Pancreas (tissue), 10 donors: Measurements from ENCODE around the gene EZR. TPM values are rescaled to one million over a fixed set of nuclear protein-coding genes. Genes with fewer than 3 reads are reported as not detected.

Experiments
- ATAC-seq, 4 donors: fragments of 200-7000 bp; cut with Tn5 transposase; one replicate each; pipeline versions ENCODE4 v1.8.0 to v1.9.1; 2020; ENCODE audit warnings: mild to moderate bottlenecking in 4 of 4, moderate library complexity in 4 of 4
- DNase-seq, 6 donors: peaks; one replicate each; pipeline ENCODE4 v3.0.0-alpha.2; 2020
- FAIRE-seq: peaks from 2 replicates; lab custom pipeline; 2012; peaks lifted over from hg19 to GRCh38; lab: Jason Lieb, UNC
- H3K27ac ChIP-seq, 4 donors: fragments of 200-600 bp; sonication (generic); 1 replicate in 3 of 4; 2 replicates in 1 of 4; pipeline versions ENCODE4 v1.5.0 to v1.8.0; 2020
- H3K27me3 ChIP-seq, 4 donors: fragments of 200-600 bp; one replicate each; pipeline ENCODE4 v1.8.0; 2021
- H3K36me3 ChIP-seq, 3 donors: fragments of 200-600 bp; sonication (generic) in 1 of 3; one replicate each; pipeline versions ENCODE4 v1.5.0 to v1.8.0; 2020 to 2021
- H3K4me1 ChIP-seq, 3 donors: fragments of 200-600 bp; one replicate each; pipeline ENCODE4 v1.8.0; 2021
- H3K4me3 ChIP-seq, 4 donors: fragments of 200-600 bp; sonication (generic) in 2 of 4; one replicate each; pipeline versions ENCODE4 v1.5.0 to v1.8.0; 2020 to 2021
- H3K9me3 ChIP-seq, 4 donors: fragments of 200-600 bp; one replicate each; pipeline ENCODE4 v1.8.0; 2021
- WGBS, 2 donors: extraction: QIAGEN DNeasy Blood & Tissue Kit; methylation state at CpG; one replicate each; pipeline ENCODE4 v1.1.7; 2013; 5-methylcytosine and 5-hydroxymethylcytosine counted together
- intact Hi-C, 3 donors: fragments of 100-400 bp; cut with DNase I; formaldehyde crosslinking; loops; one replicate each; pipeline versions ENCODE4 v1.11.1 to v1.14.2; 2022
- polyA plus RNA-seq, 2 donors: library from polyadenylated mRNA; stranded (reverse); fragments of 200-250 nt; gene quantifications; one replicate each; pipeline ENCODE4 v1.2.3, GENCODE V29; 2013
- total RNA-seq, 6 donors: library from RNA; stranded (reverse); fragmentation: NEBNext Ultra II Directional in 4 of 6; extraction: Animal tissue kit (Norgen Biotek cat#: 25700) in 4 of 6; gene quantifications; one replicate each; pipeline versions ENCODE4 v1.2.1 to v1.2.4, GENCODE V29; 2021 to 2023
- TF ChIP-seq, protein P1 (sequence below), 4 donors: fragments of 200-600 bp; sonication (generic) in 3 of 4; IDR thresholded peaks; one replicate each; pipeline versions ENCODE4 v1.5.0 to v1.8.0; 2021; ENCODE audit warnings: antibody characterized with exemption in 4 of 4
- donor health status: healthy with polysubstance abuse.
- donor health status: DM: no; HTN: no; CAD: no; lungs with moderate emphysema.
- donor health status: DM: no; HTN: no; CAD: no.
- donor health status: control.
- donor health status: control.
- donor health status: Bipolar disorder and iron deficiency.
- donor health status: DM: yes; HTN: yes; CAD: no.
- donor health status: DM: no; HTN: no; CAD: no.
- donor health status: DM: no; HTN: no; CAD: no.
- donor health status: DM: yes; HTN: yes; CAD: no.

The EZR gene
- total and polyA plus RNA-seq, 8 donors = 68.1 to 109 (median 89.7) TPM

DNA sequence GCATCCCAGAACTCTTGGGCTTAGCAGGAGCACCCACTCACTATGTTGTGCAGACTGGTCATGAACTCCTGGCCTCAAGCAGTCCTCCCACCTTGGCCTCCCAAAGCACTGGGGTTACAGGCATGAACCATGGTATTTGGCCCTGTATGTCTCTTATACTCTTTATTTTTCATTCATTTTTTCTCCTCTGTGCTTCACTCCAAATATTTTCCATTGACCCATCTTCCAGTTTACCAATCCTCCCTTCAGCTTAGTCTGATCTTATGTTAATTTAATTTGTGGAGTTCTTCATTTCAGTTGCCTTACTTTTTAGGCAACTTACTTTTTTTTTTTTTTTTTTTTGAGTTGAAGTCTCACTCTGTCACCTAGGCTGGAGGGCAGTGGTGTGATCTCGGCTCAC is 79.5 kb downstream of the EZR start:
- no peak for ATAC-seq
- intact Hi-C loops = no loop called here
- no peak for DNase-seq
- Histone ChIP-seq H3K27me3 (no peaks in the 10 kb centered on the region), H3K36me3 (no peaks in the 10 kb centered on the region), H3K4me1 (no peaks in the 10 kb centered on the region), H3K27ac (no peak overlapping the region), H3K4me3 (no peak overlapping the region), H3K9me3 (no peaks in the 10 kb centered on the region)
- TF ChIP-seq, protein P1, sequence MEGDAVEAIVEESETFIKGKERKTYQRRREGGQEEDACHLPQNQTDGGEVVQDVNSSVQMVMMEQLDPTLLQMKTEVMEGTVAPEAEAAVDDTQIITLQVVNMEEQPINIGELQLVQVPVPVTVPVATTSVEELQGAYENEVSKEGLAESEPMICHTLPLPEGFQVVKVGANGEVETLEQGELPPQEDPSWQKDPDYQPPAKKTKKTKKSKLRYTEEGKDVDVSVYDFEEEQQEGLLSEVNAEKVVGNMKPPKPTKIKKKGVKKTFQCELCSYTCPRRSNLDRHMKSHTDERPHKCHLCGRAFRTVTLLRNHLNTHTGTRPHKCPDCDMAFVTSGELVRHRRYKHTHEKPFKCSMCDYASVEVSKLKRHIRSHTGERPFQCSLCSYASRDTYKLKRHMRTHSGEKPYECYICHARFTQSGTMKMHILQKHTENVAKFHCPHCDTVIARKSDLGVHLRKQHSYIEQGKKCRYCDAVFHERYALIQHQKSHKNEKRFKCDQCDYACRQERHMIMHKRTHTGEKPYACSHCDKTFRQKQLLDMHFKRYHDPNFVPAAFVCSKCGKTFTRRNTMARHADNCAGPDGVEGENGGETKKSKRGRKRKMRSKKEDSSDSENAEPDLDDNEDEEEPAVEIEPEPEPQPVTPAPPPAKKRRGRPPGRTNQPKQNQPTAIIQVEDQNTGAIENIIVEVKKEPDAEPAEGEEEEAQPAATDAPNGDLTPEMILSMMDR (IDR thresholded peaks at IDR 0.05) = no peak
- no peak for FAIRE-seq
- WGBS, 2 donors = 97 to 100% methylated on average over 1 of the region's 1 CpG

DNA sequence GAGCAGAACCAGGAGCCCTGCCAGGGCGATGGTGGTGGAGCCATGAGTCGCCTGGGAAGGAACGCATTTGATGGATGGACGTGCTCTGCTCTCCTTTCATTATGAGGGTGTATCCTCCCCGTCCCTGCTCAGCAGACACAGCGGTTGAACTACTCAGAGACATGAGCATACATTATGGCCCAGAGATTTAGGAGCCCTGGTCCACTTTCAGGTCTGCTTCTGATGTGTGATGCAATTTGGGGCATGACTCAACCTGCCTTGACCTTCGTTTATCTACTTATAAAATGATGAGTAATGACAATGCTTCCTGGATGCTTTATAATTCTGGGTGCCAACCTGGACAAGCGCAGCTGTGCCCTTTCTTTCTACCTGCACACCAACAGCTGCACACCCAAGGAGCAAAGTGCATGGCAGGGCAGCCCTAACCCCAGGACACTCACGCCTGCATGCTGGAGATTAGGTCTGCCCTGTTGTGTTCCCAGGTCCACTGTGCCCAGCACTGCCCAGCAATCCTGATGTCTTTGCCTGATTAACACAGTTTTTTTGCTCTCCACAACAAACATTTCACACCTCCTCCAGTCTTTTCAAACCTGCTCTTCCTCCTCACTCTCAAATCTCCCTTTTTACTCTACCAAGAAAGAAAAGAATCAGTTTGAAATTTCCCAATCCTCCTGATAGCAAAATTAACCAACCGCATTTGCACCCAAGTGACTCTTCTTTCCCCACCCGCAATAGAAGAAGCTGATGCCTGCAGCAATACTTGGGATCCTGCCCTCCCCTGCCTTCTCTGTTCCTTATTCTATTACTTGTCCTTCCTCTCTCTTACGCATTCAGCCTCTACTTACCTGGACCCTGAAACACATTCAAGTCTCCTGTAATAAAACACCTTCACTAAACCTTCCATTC is 81.2 kb downstream of the EZR start:
- Histone ChIP-seq H3K4me3 (no peak overlapping the region), H3K9me3 (no peaks in the 10 kb centered on the region), H3K4me1 (no peaks in the 10 kb centered on the region), H3K36me3 (no peaks in the 10 kb centered on the region), H3K27me3 (no peaks in the 10 kb centered on the region), H3K27ac (no peak overlapping the region)
- intact Hi-C loops = no loop called here
- TF ChIP-seq, protein P1 (IDR thresholded peaks at IDR 0.05) = no peak
- no peak for FAIRE-seq
- WGBS, 2 donors = 83 to 88% methylated on average over 12 of the region's 12 CpGs
- peak in 1 of 4 donors; percentile 57 for ATAC-seq
- no peak for DNase-seq

DNA sequence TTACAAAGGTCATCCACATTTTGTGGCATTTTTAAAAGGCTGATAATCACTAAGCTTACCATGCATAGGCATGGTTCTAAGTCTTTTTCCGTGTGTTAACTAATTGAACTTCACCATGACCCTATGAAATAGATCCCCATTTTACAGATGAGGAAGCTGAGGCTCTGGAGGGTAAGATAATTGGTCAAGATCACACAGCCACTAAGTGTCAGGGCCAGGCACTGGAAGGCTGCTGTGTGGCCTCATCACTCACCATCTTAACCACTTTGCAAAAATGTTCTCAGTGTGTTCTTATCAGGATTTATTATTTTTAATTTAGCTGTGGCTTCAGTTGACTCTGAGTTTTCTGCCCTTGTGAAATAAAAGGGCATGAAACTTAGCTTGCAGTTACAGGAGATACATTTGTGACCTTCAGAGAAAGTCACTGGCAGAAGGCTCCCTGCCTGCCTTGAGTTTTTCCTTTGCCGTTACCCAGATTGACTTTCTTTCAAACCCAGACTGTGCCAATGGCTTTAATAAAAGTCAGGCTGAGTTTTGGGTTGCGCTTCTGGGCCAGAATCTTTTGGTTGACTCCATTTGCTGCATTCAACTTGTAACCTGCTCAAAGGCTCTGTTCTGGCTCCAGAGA is 82.0 kb downstream of the EZR start:
- Histone ChIP-seq H3K4me3 (no peak overlapping the region), H3K36me3 (no peaks in the 10 kb centered on the region), H3K9me3 (no peaks in the 10 kb centered on the region), H3K4me1 (no peaks in the 10 kb centered on the region), H3K27ac (no peak overlapping the region), H3K27me3 (no peaks in the 10 kb centered on the region)
- intact Hi-C loops = no loop called here
- DNase-seq = no peak
- no peak for FAIRE-seq
- TF ChIP-seq, protein P1 (IDR thresholded peaks at IDR 0.05) = no peak
- ATAC-seq = no peak
- 93 to 99% methylated on average over 3 of the region's 3 CpGs for WGBS, 2 donors

- DNase-seq = no peak
- Histone ChIP-seq H3K4me3 (no peak overlapping the region), H3K9me3 (no peaks in the 10 kb centered on the region), H3K4me1 (no peaks in the 10 kb centered on the region), H3K27ac (no peak overlapping the region), H3K36me3 (no peaks in the 10 kb centered on the region), H3K27me3 (no peaks in the 10 kb centered on the region)
- WGBS, 2 donors = 56 to 57% methylated on average over 3 of the region's 3 CpGs
- peak in 3 of 4 donors; percentile 21 to 60 (median 32) for ATAC-seq
- intact Hi-C loops = no loop called here
- FAIRE-seq = no peak
- TF ChIP-seq, protein P1 (IDR thresholded peaks at IDR 0.05) = no peak
These were observed 84.2 kb downstream of the EZR start for GRCh38 chr6:158735009-158735408.

DNA sequence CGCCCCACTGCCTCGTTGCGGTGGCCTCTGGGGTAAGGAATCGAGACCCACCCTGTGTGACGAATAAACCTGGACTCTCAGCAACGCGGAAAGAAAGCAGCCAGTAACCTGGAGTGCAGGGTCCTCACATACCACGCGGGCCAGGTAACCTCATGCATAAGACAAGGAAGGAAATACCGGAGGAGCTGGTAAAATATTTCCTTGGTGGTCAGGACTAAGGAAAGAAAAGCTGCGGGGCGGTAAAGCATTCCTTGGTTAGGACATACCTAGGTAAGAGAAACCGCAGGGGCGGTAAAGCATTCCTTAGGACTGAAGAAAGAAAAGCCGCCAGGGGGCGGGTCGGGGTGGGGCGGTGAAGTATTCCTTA is 88.6 kb downstream of the EZR start:
- no peaks in the 10 kb centered on the region for H3K9me3 ChIP-seq
- no peak overlapping the region for H3K27ac ChIP-seq
- H3K4me3 ChIP-seq = no peak overlapping the region
- DNase-seq (no peak), ATAC-seq (no peak), FAIRE-seq (no peak)
- intact Hi-C loops = no loop called here
- WGBS, 2 donors = 89 to 90% methylated on average over 18 of the region's 18 CpGs
- H3K36me3 ChIP-seq = no peaks in the 10 kb centered on the region
- H3K4me1 ChIP-seq = no peaks in the 10 kb centered on the region
- H3K27me3 ChIP-seq = no peaks in the 10 kb centered on the region
- TF ChIP-seq, protein P1 (IDR thresholded peaks at IDR 0.05) = no peak
